Measurements from ENCODE around the gene CAV1.

GRCh38 chr7:116545411-116545993 is 20.7 kb downstream of the CAV1 start:
- TF ChIP-seq EZH2 (IDR thresholded peaks at IDR 0.05) (no peak), POLR2AphosphoS5 (IDR thresholded peaks at IDR 0.05; ENCODE audit: borderline replicate concordance, low read depth, low read length) (no peak), FOXP2 (optimal IDR thresholded peaks at IDR 0.05; ENCODE audit: control extremely low read depth, extremely low read length, insufficient read depth) (no peak)
